ENCODE data around the gene NAGS. TPM values are rescaled to one million over a fixed set of nuclear protein-coding genes. Genes with fewer than 3 reads are reported as not detected.

NAGS gene
- total RNA-seq, 1 experiment from 2014 or later = 10.0 TPM

GRCh38 chr17:44000141-44000860 is 4.1 kb upstream of the NAGS start:
- Histone ChIP-seq H3K36me3 (ENCODE audit: control insufficient read depth in 1 of 2, insufficient read depth in 2 of 2, low read length in 2 of 2) (no peaks in the 10 kb centered on the region), H3K4me2 (ENCODE audit: low read length) (no peak overlapping the region), H3K27me3 (ENCODE audit: insufficient read depth, low read length) (no peaks in the 10 kb centered on the region), H2AFZ (ENCODE audit: low read depth, low read length, poor library complexity, severe bottlenecking) (no peak overlapping the region), H3K9me2 (ENCODE audit: insufficient read depth) (no peaks in the 10 kb centered on the region), H3K79me2 (ENCODE audit: insufficient read depth, low read length) (peaks cover 2% of the 10 kb centered on the region; the same call in 1 of the 2 replicates), H3K4me3 (replicated peaks in 1 of 2; ENCODE audit: low read depth in 1 of 2, low read length in 2 of 2) (no peak overlapping the region), H3K27ac (ENCODE audit: low read depth, low read length) (no peak overlapping the region), H3K9me3 (ENCODE audit: control insufficient read depth in 1 of 2, insufficient read depth in 1 of 2, low read depth in 1 of 2, low read length in 2 of 2) (no peaks in the 10 kb centered on the region), H3K4me1 (ENCODE audit: control insufficient read depth in 1 of 2, insufficient read depth in 2 of 2, low read length in 2 of 2) (peaks cover 7 to 37% of the 10 kb centered on the region in 2 experiments), H4K20me1 (ENCODE audit: insufficient read depth) (no peaks in the 10 kb centered on the region), H3K9ac (ENCODE audit: low read length) (no peak overlapping the region)
- CTCF ChIA-PET = interaction anchor here (0.6 to 1.1 kb wide), 3 partner anchors 47 to 90 kb away, joined by 3 to 5 read pairs (median 3); partner anchors contain the start of gene PYY
- no TSS peak for BruUV-seq (replicated peaks)
- ATAC-seq (no peak), DNase-seq (ENCODE audit: low read depth, low spot score) (no peak)
- POLR2A ChIA-PET = no interaction called here
- RAD21 ChIA-PET (ENCODE audit: low non-redundant PET in 1 of 2, low total read pairs in 2 of 2, uncharacterized antibody in 2 of 2, unreplicated experiment in 2 of 2) = no interaction called here
- TF ChIP-seq ZNF274 (IDR thresholded peaks at IDR 0.05; ENCODE audit: low read depth, low read length) = no peak
- TF ChIP-seq ZBTB33 (IDR thresholded peaks at IDR 0.05; ENCODE audit: extremely low read depth, insufficient replicate concordance, low read length) = no peak
- TF ChIP-seq CEBPB (IDR thresholded peaks at IDR 0.05; ENCODE audit: low read depth) = no peak
- no peak for TF ChIP-seq SP1 (IDR thresholded peaks at IDR 0.05; ENCODE audit: low read depth)
- TF ChIP-seq JUND (IDR thresholded peaks at IDR 0.05) = no peak
- no peak for TF ChIP-seq EZH2 (IDR thresholded peaks at IDR 0.05)
- no peak for TF ChIP-seq FOSL1 (IDR thresholded peaks at IDR 0.05; ENCODE audit: low read depth)
- TF ChIP-seq EZH2phosphoT487 (IDR thresholded peaks at IDR 0.05; ENCODE audit: borderline replicate concordance) = no peak
- no peak for TF ChIP-seq POLR2AphosphoS5 (IDR thresholded peaks at IDR 0.05; ENCODE audit: low read depth, low read length)
- TF ChIP-seq ELF1 (IDR thresholded peaks at IDR 0.05; ENCODE audit: borderline replicate concordance, low read depth) = no peak
- TF ChIP-seq SIN3A (IDR thresholded peaks at IDR 0.05; ENCODE audit: low read depth) = no peak
- no peak for TF ChIP-seq RAD21 (IDR thresholded peaks at IDR 0.05; ENCODE audit: low read depth)
- no peak for TF ChIP-seq SRF (IDR thresholded peaks at IDR 0.05; ENCODE audit: low read depth)
- TF ChIP-seq, protein P1, sequence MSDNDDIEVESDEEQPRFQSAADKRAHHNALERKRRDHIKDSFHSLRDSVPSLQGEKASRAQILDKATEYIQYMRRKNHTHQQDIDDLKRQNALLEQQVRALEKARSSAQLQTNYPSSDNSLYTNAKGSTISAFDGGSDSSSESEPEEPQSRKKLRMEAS (IDR thresholded peaks at IDR 0.05) = no peak
- TF ChIP-seq POLR2A (IDR thresholded peaks at IDR 0.05; ENCODE audit: borderline replicate concordance, extremely low read depth, insufficient read depth, insufficient read length) = no peak
- intact Hi-C loops (cut with micrococcal nuclease) = no loop called here

All from HCT116 (cell line).